Mucosa of stomach (tissue), 1 donor: ENCODE data around the gene SEPHS2.
"Not testable (repeated sequence)": the region's sequence is repeated elsewhere in the genome, so short reads cannot be mapped to it uniquely, and the experiment has no call there.

Experiments
- H3K27me3 ChIP-seq: one replicate; pipeline ENCODE4 v1.7.0; 2013; ENCODE audit warnings: mild to moderate bottlenecking, low read length; ENCODE audit not compliant: control insufficient read depth, insufficient read depth
- H3K36me3 ChIP-seq: one replicate; pipeline ENCODE4 v1.7.0; 2013; ENCODE audit warnings: low read length; ENCODE audit not compliant: control insufficient read depth, insufficient read depth
- H3K4me1 ChIP-seq: one replicate; pipeline ENCODE4 v1.7.0; 2013; ENCODE audit warnings: mild to moderate bottlenecking, low read length; ENCODE audit not compliant: control insufficient read depth, insufficient read depth
- H3K4me3 ChIP-seq: one replicate; pipeline ENCODE4 v1.7.0; 2013; ENCODE audit warnings: low read length
- H3K9ac ChIP-seq: one replicate; pipeline ENCODE4 v1.7.0; 2013; ENCODE audit warnings: mild to moderate bottlenecking, low read length, moderate library complexity
- H3K9me3 ChIP-seq: one replicate; pipeline ENCODE4 v1.7.0; 2013; ENCODE audit warnings: mild to moderate bottlenecking, low read length, moderate library complexity; ENCODE audit not compliant: control insufficient read depth
- donor health status: Pancreatic carcinoma.

SEPHS2 gene

DNA sequence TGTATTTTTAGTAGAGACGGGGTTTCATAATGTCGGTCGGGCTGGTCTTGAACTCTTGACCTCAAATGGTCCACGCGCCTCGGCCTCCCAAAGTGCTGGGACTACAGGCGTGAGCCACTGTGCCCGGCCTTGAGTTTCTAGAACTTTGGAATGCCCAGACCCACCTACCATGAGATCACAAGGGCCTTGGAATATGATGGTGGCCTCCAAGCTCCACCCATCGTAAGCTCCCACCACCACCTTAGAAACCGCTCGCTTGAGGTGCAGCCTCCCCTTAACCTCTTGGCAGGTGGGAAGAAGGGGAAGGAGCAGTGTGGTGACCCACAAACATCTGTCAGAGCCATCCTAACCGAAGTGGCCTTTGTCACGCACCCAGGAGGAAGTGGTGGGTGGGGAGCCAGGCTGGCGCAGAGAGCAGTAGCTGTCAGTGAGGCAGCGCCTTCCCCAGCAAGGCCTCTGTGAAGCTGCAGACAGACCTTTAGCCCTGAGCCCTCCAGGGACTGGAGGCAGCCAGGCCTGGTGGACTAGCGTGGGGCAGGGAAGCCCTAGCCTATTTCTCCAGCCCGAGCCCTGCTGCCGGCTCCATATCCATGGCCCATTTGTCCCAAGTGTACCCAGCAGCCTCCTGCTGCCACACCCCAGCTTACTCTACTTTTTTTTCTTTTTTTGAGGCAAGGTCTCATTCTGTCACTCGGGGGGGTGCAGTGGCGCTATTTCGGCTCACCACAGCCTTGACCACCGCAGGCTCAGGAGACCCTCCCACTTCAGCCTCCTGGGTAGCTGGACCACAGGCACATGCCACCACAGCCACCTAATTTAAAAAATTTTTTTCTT lies 13.1 kb upstream of the SEPHS2 start:
- Histone ChIP-seq H3K9ac (no peak overlapping the region), H3K36me3 (no peaks in the 10 kb centered on the region)

DNA sequence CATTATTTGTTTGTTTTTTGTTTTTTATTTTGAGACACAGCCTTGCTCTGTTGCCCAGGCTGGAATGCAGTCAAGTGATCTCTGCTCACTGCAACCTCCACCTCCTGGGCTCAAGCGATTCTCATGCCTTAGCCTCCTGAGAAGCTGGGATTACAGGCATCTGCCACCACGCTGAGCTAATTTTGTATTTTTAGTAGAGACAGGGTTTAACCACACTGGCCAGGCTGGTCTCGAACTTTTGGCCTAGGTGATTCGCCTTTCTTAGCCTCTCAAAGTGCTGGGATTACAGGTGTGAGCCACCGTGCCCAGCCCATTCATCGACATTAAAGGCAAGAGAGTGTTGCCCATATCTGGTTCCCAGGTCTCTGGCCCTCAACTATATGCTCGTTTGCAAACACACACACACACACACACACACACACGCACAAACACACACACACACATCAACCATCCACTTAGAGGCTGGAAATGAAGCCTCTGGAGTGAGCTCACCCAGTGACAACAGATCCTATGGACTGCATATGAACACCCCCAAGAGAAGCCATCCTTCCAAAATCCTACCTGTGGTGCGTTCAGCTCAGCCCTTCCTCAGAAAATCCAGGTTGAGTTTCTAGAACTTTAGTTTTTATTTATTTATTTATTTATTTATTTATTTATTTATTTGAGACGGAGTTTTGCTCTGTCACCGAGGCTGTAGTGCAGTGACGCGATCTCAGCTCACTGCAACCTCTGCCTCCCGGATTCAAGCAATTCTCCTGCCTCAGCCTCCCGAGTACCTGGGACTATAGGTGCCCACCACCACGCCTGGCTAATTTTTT lies 12.3 kb upstream of the SEPHS2 start:
- Histone ChIP-seq H3K4me1 (no peaks in the 10 kb centered on the region), H3K4me3 (no peak overlapping the region), H3K9ac (no peak overlapping the region), H3K27me3 (no peaks in the 10 kb centered on the region), H3K9me3 (no peaks in the 10 kb centered on the region), H3K36me3 (no peaks in the 10 kb centered on the region)

More for the DNA sequence above, 13.1 kb upstream of the SEPHS2 start:
- Histone ChIP-seq H3K9me3 (no peaks in the 10 kb centered on the region), H3K27me3 (no peaks in the 10 kb centered on the region), H3K4me3 (no peak overlapping the region), H3K4me1 (no peaks in the 10 kb centered on the region)

DNA sequence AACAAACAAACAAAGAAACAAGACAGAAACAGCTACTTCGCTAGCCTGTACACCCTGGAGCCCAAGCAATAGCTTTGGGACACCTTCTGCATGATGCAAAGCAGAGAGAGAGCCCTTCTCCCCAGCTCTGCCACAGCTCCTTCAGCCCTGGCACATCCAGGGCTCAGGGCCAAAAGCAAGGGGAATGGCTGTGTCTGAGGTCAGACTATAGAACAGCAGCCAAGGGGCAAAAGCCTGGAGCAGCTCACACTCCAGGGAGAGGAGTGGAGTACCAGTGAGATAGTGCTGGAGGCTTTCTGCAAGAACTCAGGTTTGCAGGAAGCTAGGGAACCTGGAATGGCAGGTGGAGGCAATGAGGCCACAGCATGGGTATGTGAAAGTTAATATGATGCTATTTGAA lies 11.6 kb upstream of the SEPHS2 start:
- no peak overlapping the region for H3K9ac ChIP-seq
- H3K9me3 ChIP-seq: no peaks in the 10 kb centered on the region
- peaks cover 2% of the 10 kb centered on the region for H3K4me1 ChIP-seq
- no peaks in the 10 kb centered on the region for H3K36me3 ChIP-seq
- no peaks in the 10 kb centered on the region for H3K27me3 ChIP-seq
- no peak overlapping the region for H3K4me3 ChIP-seq

DNA sequence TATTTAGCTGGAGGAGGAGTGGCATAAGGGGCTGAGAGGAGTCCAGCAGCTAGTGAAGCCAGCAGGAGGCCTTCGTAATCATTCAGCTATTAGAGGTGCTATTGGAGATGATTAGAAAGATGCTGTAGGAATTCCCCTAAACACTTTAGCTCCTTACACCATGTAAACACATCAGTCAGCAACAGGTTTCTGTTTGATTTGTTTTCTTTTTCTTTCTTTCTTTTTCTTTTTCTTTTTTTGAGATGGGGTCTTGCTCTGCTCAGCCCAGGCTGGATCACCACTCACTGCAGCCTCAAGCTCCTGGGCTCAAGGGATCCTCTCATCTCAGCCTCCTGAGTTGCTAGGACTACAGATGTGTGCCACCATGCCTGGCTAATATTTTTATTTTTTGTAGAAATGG lies 10.6 kb upstream of the SEPHS2 start:
- Histone ChIP-seq H3K9me3 (no peaks in the 10 kb centered on the region), H3K27me3 (no peaks in the 10 kb centered on the region), H3K4me3 (no peak overlapping the region), H3K4me1 (peaks cover 5% of the 10 kb centered on the region), H3K9ac (no peak overlapping the region), H3K36me3 (no peaks in the 10 kb centered on the region)

DNA sequence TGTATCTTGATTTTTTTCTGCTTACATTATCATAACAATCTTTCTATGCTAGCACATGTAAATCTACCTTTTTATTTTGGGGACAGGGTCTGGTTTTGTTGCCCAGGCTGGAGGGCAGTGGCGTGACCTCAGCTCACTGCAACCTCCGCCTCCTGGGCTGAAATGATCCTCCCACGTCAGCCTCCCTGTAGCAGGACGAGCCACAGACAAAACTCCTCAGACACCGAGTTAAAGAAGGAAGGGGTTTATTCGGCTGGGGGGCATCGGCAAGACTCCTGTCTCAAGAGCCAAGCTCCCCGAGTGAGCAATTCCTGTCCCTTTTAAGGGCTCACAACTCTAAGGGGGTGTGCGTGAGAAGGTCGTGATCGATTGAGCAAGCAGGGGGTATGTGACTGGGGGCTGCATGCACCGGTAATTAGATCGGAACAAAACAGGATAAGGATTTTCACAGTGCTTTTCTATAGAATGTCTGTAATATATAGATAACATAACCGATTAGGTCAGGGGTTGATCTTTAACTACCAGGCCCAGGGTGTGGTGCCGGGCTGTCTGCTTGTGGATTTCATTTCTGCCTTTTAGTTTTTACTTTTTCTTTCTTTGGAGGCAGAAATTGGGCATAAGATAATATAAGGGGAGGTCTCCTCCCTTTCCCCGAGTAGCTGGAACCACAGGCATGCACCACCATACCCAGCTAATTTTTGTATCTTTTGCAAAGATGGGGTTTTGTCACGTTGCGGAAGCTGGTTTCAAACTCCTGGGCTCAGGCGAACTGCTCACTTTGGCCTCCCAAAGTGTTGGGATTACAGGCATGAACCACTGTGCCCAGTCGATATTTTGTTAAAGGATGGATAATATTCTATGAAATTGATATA lies 7.3 kb upstream of the SEPHS2 start:
- H3K27me3 ChIP-seq, H3K4me3 ChIP-seq, H3K9ac ChIP-seq, H3K36me3 ChIP-seq, H3K9me3 ChIP-seq: not testable (repeated sequence)
- peaks cover 16% of the 10 kb centered on the region for H3K4me1 ChIP-seq

DNA sequence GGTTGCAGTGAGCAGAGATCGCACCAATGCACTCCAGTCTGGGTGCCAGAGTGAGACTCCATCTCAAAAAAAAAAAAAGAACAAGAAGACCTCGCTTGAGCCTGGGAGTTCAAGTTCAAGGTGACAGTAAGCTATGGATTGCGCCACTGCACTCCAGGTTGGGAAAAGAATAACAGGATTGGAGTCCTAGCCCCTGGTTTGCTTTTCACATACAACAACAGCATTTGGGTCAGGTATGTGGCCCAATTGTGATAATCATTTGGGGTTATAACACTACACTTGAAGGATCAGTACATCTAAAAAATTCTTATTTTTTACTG lies 3.4 kb upstream of the SEPHS2 start:
- H3K4me3 ChIP-seq: no peak overlapping the region
- no peaks in the 10 kb centered on the region for H3K36me3 ChIP-seq
- no peak overlapping the region for H3K9ac ChIP-seq
- peaks cover 42% of the 10 kb centered on the region for H3K4me1 ChIP-seq
- no peaks in the 10 kb centered on the region for H3K27me3 ChIP-seq
- no peaks in the 10 kb centered on the region for H3K9me3 ChIP-seq

DNA sequence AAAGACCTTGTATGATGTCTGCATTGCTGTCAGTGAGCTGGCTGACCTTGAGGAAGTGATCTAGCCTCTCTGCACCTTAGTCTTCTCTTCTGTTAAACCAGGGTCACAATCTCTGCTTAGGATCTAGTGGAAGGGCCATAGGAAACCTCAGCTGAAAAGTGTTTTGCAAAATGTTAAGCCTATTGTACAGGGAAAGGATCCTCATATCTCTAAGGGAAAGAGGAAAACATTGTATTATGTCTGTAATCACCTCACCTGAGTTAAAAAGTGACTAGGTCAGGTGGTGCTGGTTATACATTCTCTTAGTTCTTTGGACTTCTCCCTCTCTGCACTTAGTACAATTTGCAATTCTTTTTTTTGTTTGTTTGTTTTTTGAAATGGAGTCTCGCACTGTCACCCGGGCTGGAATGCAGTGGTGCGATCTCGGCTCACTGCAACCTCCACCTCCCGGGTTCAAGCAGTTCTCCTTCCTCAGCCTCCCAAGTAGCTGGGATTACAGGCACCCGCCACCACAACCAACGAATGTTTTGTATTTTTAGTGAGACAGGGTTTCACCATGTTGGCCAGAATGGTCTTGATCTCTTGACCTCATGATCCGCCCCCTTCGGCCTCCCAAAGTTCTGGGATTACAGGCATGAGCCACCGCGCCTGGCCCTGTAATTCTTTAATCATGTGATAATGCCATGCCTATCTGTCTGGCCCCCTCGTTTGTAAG lies 2.0 kb upstream of the SEPHS2 start:
- H3K27me3 ChIP-seq: no peaks in the 10 kb centered on the region
- no peak overlapping the region for H3K4me3 ChIP-seq
- H3K9me3 ChIP-seq: no peaks in the 10 kb centered on the region
- no peak overlapping the region for H3K9ac ChIP-seq
- no peaks in the 10 kb centered on the region for H3K36me3 ChIP-seq
- peaks cover 42% of the 10 kb centered on the region for H3K4me1 ChIP-seq

DNA sequence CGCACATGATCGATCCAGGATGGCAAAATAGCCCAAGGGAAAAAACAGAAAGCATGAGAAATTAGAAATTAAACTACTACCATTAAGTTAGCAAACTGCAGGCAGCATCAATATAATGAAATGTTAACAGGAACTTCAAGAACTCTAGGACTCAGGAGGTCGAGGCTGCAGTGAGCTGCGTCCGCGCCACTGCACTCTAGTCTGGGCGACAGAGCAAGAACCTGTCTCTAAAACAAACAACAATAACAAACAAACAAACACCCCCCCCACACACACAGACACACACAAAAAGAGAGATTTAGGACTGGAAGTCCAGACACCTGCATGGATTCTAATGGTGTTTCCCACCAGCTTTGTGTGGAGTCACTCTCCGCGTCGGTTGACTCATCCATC lies 525 bp upstream of the SEPHS2 start:
- Histone ChIP-seq H3K9me3 (no peaks in the 10 kb centered on the region), H3K9ac (peak overlapping the region; percentile 97), H3K4me1 (peaks cover 37% of the 10 kb centered on the region), H3K27me3 (no peaks in the 10 kb centered on the region), H3K4me3 (peak overlapping the region; percentile 98), H3K36me3 (no peaks in the 10 kb centered on the region)

DNA sequence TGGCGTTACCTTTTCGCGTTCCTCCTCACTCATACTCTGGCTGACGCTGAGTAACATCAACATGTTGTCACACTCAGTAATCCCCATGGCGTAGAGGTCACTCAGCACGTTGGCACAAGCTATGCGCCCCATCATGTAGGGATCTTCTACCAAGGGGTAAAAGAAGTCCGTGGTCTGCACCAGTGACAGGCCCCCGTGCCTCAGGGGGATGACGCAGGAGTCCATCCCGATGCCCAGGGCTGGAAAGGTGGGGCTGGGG lies 596 bp downstream of the SEPHS2 start:
- Histone ChIP-seq H3K27me3 (no peaks in the 10 kb centered on the region), H3K4me3 (peak overlapping the region; percentile 98), H3K36me3 (no peaks in the 10 kb centered on the region), H3K9ac (peak overlapping the region; percentile 97), H3K4me1 (peaks cover 37% of the 10 kb centered on the region), H3K9me3 (no peaks in the 10 kb centered on the region)

DNA sequence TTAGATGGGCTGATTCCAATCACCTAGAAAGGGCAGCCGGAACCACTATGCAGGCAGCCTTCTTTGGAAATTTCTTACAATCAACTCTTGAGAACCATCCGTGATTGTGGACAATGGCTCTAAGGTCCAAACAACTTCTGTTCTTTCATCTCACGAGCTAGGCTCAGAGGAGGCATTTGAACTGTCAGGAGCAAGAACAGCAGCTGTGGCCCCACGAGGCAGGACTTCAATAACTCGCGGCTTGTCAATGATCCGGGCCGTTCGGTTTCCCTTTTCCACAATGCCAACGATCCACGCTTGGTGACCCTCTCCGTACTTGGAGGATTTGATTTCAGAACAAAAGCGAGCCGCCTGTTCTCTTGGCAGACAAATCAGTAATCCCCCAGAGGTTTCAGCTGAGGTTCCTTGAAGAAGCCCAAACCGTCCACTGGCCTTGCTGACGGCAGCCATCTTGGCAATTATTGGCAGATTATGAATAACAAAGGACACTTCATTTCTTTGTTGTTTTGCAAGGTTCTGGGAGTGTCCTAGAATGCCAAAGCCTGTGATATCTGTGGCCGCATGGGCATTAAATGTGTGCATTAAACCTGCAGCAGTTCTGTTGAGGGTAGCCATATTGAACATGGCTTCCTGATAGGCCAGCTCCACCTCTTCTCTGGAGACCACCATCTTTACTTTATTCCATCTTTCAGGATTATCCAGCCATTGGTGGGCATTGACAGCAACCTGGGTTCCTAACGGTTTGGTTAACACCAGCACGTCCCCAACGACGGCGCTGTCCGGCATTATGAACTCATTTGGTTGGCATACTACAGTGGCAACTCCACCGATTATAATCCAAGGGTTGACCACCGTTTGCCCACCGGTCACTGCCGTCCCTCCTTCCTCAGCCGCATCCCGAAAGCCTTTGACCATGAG lies 1.2 kb downstream of the SEPHS2 start:
- Histone ChIP-seq H3K4me3 (peak overlapping the region; percentile 98), H3K27me3 (no peaks in the 10 kb centered on the region), H3K4me1 (peaks cover 34% of the 10 kb centered on the region), H3K36me3 (no peaks in the 10 kb centered on the region), H3K9ac (peak overlapping the region; percentile 97), H3K9me3 (no peaks in the 10 kb centered on the region)

DNA sequence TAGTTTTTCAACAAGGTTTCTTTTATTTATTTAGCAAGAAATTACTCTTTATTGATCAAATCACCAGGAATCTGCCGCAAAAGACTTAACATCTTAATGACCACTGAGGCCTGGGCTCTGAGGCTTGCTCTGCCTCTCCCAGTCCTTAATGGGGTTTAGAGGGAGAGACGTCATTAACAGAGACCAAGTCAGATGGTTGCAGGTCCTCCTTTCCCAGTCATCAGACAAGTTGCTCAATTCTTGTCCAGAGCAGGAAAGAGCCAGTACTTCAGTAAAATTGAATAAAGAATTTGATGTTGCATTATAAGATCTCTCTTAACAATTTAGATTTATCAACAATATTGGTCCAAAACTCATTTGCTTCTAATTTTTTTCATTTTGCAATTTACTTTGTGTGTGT lies 2.0 kb downstream of the SEPHS2 start:
- Histone ChIP-seq H3K36me3 (no peaks in the 10 kb centered on the region), H3K27me3 (no peaks in the 10 kb centered on the region), H3K4me3 (no peak overlapping the region), H3K9ac (no peak overlapping the region), H3K4me1 (peaks cover 33% of the 10 kb centered on the region), H3K9me3 (no peaks in the 10 kb centered on the region)
